NCI-H1417 treated with DMSO at 0.1 percent for 48 hours (cell line): Measurements from ENCODE around the gene MISFA.
"Not testable (repeated sequence)": the region's sequence is repeated elsewhere in the genome, so short reads cannot be mapped to it uniquely, and the experiment has no call there.

Experiments used
- DNase-seq: peaks from one replicate; lab custom pipeline; 2025; lab: John Stamatoyannopoulos, UW

Gene MISFA

DNA sequence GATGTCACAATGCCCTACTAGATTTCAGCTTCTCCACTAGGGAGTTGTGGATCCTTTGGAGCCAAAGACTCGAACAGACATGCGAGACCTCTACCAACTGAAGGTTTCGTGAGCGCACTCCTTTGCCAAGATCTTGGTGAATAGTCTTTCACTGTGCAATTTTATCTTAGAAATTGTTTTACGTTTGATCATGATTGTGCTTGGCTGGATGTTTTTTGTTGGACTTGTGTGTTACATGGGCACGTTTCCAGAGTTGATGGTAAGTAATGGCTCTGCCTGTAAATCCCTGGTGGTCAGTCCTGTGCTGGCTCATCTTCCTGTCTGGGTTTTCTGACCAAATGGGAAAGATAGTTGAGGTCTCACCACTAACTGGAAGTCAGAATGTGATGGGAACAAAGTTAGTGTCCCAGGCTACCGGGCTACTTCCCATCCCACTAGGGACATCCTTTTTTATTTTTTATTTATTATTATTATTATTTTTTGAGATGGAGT is at the start of gene MISFA:
TSS of gene MISFA (plus strand) at position 51 of the 492 bp plus-strand sequence. CDS start at position 191, 140 bp downstream.
- DNase-seq: no peak

DNA sequence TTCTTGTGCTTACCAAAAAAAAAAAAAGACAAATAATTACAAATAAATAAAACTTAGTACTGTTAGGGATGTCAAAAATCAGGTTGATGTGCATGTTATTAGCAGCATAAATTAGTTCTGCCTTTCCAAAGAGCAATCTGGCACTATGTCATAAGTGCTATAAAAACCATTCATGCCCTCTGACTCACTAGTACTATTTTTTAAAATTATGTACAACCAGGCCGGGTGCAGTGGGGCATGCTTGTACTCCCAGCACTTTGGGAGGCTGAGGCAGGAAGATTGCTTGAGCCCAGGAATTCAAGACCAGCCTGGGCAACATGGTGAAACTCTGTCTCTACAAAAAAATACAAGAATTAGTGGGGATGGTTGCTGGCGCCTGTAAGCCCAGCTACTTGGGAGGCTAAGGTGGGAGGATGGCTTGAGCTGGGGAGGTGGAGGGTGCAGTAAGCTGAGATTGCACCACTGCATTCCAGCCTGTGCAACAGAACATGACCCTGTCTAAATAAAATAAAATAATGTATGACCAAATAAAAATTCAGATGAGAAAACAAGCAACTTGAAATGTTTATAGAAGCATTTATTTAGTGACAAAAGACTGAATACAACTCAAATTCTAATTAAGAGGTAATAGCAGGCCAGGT is 36.4 kb upstream of the MISFA start:
- DNase-seq: no peak

DNA sequence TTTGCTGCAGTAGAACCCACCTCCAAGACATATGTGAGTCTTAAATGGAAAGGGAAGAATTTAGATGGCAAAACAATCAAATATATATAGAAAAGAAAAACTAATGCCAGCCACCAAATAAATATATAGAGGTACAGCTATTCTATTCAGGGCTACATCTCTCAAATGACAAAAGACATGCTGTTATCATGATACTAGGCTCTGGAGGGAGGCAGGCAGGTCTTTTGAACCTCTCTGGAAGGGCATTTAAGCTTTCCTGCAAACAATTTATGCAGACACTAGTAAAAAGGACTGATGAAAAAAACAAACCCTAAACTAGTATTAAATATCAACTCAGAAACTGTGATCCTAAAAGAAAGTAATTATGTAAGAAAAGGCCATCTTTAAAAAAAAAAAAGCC is 35.4 kb upstream of the MISFA start:
- no peak for DNase-seq

DNA sequence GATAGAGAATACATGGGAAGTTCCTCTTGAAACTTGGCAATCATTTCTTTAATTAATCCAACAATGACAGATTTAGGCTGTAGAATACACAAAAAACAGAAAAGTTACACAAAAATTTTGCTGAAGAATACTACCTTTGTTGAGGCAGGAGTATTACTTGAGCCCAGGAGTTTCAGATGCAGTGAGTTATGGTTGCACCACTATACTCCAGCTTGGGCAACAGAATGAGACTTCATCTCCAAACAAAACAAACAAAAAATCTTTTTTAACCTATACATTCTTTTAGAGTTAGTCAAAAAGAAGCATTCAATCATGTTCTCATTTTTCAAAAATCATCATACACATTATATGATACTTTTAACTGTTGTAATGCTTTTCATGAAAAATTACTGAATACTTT is 33.2 kb upstream of the MISFA start:
- DNase-seq: no peak

DNA sequence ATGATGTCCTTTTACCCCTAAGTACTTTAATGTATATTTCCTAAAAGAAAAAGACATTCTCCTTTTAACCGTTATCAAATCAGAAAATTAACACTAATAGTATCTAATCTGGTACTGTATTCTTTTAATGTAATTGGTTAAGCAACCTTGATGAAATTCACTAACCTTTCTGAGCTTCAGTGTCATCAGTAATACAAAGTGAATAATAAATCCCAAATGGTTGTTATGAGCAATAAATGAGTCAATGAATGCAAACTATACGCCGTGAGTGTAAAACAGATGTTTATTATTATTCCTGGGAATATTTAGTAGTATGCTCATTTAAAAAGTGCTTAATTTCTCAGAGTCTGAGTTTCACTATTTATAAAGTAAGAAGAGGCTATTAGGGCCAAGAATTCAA is 32.5 kb upstream of the MISFA start:
- DNase-seq: no peak

DNA sequence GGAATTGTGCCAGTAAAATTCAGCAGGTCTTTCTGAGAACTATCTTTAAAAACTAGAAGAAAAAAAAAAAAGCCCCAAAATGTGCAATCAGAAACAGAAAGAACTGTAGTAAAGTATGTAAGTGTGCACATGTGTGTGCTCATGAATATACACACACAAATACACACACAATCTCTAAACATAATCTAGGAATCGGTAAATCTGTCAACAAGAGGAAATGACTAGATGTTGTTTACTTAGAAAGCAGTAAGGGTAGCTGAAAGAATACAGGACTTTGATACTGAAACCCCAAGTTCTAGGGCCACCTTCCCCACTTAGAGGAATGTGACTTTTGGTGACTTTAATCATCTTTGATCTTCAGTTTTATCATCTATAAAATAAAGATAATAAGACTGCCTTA is 24.2 kb upstream of the MISFA start:
- DNase-seq: no peak

DNA sequence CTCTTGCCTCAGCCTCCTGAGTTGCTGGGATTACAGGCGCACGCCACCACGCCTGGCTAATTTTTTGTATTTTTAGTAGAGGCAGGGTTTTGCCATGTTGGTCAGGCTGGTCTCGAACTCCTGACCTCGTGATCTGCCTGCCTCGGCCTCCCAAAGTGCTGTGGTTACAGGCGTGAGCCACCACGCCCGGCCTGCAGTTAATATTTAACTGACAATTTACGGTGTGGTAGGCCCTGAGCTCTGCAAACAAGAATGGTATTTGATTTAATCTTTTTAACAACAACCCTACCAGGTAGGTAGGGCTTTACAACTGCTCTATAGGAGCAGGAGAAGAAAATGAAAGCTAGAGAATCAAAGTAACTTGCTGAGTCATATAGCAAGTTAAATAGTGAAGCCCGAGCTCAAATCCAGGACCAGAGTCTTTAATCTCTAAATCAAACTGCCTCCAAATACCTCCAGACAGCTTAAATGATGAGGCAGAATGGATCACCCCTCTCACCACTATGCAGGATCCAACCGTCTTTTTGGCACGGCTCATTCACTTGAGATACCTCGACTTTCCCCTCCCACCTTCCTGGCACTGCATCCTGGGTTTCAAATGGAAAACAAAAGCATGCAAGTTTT is 20.5 kb upstream of the MISFA start:
- no peak for DNase-seq

DNA sequence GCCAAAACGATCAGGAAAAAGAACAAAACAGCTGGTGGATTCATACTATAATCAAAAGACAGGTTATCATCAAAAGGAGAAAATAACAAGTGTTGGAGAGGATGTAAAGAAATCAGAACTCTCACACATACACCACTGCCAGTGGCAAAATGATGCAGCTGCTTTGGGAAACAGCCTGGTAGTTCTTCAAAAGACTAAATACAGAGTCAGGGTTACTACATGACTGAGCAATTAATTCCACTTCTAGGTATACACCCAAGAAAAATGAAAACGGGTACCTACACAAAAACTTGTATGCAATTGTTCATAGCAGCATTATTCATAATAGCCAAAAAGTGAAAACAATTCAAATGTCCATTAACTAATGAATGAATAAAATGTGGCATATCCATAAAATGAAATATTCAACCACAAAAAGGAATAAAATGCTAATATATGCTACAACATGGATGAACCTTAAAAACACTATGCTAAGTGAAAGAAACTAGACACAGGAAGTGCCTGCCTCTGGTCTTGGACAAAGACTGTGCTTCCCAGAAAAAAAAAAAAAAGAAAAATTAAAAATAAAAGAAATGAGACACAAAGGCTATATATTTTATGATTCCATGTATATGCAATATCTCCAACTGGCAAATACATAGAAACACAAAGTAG is 19.3 kb upstream of the MISFA start:
- no peak for DNase-seq

DNA sequence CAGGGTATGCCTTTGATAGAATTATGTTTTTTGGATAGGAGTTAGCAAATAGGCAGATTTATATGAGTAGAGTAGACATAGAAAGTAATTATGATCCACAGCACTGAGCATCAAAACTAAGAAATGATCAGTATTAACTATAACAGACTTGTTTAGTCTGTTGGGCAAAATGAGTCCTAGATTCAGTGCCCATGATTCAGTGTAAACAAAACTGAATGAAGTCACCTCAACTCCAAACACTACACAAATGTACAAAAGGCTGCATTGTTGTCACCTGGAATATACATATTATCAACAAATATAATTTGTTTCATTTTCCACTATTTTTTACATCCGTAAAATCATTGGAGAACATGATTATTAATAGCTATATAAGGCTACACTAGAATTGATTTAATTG is 17.8 kb upstream of the MISFA start:
- DNase-seq: no peak

DNA sequence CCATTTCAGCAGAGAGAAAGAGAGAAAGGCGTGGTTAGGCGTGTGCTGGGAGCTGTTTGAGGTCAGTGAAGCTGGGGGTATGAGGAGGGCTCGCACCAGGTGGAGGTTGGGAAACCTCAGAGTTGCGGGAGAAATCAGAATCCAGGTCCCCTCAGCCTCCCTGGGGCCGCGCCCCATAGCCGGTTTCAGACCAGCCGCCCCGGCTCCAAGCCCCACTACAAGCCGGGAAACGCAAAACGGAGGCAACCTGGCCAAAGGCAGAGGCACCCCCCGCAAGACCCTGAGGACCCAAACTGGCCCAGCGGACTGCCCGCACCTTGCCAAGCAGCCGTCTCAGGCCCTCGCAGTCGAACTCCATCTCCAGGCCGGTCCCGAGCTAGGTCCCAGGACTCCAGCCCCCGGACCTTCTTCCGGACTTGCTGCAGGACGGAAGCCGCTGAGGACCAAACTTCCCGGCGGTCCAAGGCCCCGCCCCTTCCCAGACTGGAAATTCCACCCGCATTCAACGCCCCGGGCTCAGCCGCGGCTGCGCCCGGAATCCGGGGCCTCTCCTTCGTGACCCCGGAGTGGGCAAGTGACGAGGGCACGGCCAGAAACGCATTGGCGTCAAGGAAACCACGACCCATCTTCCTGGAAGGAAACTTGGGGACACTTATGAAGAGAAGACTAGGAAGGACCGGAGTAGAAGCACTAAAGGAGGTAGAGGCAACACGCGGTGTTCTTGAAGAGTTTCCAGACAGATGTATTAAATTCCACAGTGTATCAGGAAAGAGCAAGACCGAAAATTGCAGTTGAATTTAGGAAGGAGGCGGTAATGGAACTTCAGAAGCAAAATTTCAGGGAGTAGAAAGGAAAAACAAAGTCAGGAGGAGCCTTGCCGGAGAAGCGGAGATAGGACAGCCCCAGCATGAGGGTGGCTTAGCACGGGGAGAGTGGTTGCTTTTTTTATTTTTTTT is 11.0 kb upstream of the MISFA start, which contains the start of gene UEVLD:
TSS of gene UEVLD (minus strand) at position 438 of the 956 bp plus-strand sequence. CDS start at position 358, 80 bp downstream.
- DNase-seq: no peak

DNA sequence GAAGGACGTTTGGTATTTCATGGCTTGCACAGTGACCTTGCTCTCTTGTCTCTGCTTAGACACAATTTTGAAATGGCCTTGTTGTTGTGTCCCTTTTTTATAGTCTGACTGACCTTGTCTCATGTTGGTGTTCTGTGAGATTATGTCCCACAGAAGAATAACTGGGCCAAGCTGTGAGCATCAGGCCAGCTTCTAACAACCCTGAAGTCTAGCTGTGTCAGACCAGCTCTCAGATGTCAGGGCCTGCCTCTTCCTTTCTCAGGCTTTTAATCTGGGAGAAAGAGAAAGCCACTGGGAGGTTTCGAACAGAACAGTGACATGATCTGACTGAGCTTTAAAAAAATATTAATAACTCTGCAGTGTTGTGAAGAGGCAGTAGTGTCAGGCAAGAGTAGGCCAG is 9.0 kb upstream of the MISFA start:
- no peak for DNase-seq

DNA sequence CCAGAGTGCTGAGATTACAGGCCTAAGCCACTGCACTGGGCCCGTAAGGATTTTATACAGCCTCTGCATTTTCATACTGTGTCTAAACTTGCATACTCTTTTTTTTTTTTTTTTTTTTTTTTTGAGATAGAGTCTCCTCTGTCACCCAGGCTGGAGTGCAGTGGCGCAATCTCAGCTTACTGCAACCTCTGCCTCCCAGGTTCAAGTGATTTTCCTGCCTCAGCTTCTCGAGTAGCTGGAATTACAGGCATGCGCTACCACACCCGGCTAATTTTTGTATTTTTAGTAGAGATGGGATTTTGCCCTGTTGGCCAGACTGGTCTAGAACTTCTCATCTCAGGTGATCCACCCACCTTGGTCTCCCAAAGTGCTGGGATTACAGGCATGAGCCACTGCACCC is 5.5 kb upstream of the MISFA start:
- not testable (repeated sequence) for DNase-seq

DNA sequence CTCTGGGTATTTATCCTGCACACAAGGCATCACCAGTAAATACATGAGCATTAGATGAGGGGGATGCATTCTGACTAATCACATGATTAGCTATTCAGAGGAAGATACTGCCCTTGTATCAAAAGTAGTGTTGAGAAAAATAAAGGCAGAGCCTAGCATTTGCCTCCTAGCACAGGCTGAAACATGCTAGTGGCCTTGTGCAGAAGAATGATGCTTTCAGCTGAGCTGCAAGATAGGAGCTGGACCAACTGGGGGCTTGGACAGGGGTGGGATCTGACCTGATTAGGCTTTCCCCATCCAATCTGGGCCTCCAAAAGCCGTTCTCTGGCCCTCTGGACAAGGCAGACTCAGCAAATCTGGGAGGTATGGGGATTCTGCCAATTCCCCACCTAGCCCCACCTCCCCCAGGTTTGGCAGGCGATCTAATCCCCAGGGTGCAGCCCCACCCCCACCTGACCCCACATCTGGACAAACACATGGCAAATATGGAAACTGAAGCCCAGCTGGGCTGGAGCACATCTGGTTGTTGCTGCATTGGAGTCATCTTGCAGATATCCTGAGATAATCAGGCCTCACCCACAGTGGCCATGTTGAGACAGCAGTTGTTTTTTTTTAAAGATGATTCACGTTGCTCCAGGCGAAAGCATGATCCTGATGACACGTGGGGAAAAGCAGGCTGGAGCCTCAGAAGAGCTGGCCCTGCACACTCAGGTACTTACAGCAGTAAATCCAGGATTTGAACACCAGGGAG is 4.4 kb upstream of the MISFA start:
- no peak for DNase-seq

DNA sequence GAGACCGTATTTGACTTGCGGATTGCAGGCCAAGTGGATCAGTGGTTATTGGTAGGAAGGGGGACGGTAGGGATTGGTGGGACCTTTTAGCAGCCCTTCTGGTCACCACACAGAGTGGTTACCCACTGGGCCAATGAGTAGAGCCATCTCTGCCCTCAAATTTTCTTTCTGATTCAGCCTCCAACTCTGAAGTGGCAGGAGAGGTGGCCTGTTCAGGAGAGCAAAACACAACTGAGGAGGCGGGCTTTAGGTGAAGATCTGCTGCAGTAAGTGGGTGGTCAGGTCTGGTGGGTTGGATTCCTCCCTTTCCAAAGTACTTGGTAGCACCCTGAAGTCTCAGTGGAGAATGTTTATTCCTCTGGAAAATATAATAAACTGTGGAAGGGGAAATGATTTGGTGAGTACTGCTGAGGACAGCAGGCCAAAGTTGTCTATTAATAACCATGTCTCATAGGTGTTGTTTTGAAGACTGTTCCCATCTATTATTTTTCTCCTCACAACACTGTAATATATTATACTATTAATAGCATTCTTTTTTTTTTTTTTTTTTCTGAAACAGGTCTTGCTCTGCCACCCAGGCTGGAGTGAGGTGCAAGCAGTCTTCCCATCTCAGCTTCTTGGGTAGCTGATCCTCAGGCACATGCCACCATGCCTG is 1.5 kb downstream of the MISFA start:
- no peak for DNase-seq

DNA sequence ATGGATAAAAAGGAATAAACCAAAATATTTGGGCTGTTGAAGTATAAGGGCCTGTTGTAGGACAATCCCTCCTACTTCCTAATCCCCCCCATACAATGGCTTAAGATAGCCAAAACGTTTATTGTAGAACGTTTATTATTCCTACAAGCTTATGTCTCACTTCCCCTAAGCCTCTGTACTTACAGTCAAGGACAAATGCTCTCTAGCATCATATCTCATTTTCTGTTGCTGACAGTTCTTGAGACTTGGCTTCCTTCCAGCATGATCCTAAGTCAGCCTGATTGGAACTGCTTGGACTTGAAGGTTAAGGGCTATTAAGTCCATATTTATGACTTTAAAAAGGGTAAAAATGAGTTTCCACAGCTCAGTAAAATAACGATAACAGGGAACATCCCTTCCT is 8.8 kb downstream of the MISFA start:
- no peak for DNase-seq

DNA sequence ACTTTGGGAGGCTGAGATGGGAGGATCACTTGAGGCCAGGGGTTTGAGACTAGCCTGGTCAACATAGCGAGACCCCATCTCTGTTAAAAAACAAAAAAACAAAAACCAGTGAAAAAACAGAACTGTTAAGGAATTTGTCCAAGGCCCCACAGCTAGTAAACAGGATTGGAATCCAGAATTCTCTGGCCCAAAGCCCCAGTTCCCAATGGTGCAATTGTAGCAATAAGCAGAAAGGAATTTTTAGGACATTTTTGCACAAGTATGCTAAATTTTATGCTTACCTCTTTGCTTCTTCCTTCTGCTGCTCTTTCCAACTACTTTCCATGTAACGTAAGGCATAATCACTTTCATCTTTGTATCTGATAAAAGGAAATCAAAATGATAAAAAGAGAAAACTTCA is 11.6 kb downstream of the MISFA start:
- DNase-seq: no peak

DNA sequence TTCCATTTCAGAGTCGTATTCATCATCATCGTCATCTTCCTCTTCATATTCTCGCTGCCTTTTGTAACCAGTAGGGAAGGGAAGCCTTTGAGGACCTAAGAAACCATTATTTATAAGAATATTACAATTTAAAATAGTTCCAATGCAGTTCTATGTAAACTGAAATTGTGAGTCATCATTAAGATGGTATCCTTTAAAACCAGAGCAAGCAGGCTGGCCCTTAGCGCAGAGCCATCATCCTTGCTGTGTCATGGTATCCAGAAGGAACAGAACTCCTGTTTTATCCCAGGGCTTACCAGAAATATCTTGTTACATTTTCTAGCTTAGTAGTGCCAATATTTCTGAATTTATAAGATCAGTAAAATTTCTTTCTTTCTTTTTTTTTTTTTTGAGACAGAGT is 12.8 kb downstream of the MISFA start:
- no peak for DNase-seq

DNA sequence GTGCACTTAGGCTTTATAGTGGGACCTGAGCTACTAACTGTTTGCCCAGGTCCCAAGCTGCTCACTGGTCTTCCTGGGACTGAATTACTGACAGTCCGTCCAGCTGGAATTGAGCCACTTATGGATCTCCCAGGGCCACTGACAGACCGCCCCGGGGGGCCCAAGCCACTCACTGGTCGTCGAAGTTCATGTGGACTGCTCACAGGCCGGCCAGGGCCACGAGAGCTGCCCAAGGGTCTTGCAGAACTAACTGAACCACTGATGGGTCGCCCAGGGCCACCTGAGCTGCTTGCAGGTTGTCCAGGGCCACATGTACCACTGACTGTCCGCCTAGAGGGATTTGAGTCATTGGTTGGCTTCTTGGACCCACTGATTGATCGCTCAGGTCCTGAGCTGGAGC is 15.1 kb downstream of the MISFA start:
- no peak for DNase-seq

DNA sequence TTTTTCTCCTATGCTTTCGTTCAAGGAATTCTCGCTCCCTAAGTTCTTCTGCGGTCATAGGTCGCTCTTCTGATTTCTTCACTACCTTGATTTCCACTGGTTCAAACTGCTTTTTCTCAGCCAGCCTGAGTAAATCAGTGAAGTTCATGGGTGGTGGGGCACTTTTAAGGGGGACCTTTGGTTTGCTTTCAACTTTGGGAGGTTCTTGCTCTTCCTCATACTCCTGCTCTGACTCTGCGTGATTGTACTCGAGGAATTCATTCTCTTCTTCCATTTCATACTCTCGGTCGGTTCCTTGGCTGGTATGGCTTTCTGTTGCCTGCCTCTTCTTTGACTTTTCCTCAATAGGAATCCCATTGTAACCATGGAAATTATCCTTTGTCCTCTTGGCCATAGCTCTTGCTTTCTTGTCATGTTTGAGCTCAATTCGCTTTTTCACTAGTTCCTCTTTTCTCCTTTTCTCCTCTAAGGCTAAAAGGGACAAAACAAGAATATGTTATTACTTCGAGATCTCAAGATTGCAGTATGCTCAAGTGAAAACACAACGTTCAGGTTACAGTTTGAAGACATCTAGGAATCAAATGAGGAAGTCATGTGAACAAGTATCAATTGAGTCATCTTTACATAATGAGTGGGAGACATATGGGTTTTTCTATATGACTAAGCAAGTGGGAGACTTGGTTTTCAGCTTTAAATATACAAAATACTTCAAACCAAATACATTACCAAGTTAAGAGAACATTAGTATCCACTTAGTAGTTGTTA is 16.2 kb downstream of the MISFA start:
- DNase-seq: no peak

DNA sequence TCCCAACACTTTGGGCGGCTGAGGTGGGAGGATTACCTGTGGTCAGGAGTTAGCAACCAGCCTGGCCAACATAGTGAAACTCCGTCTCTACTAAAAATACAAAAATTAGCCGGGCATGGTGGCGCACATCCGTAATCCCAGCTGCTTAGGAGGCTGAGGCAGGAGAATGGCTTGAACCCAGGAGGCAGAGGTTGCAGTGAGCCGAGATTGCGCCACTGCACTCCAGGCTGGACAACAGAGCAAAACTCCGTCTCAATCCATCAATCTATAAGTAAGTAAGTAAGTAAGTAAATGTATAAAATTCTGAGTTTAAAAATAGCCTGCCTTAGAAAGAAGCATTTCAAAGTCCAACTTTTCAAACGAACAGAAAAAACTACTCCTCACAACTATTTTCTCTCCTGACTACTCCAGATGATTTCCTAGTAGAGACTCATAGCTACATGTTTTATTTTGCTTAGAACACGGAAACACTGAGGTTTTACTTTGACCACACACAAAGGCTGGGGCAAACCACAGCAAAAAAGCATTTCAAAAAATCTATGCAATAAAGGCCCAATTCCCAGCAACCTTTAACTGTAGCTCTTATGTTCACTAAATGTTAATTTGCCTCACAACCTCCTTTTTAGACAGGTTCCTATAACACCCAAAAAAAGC is 18.2 kb downstream of the MISFA start:
- DNase-seq: no peak
